HepG2 (cell line): Measurements from ENCODE around the gene CYB561. TPM values are rescaled to one million over a fixed set of nuclear protein-coding genes. Genes with fewer than 3 reads are reported as not detected.

Experiments used
- ATAC-seq: fragments of 200-7000 bp; cut with Tn5 transposase; 3 replicates; pipeline ENCODE4 v1.9.1; 2020; ENCODE audit warnings: mild to moderate bottlenecking, moderate library complexity
- BruUV-seq: library from RNA; stranded (reverse); fragments of 400-500 nt; replicated peaks from 2 replicates; lab custom pipeline; 2021; lab: Mats Ljungman, UMichigan
- CTCF ChIA-PET: fragments of 300-600 bp; formaldehyde crosslinking; extraction: SDS; loops from one replicate; lab custom pipeline; 2021; ENCODE audit warnings: low total read pairs, inconsistent platforms, low intra/inter-chr PET ratio; lab: Yijun Ruan, JAX
- POLR2A ChIA-PET: fragments of 350-600 bp; sonication (Branson Sonifier 250); formaldehyde crosslinking; loops from one replicate; lab custom pipeline; 2020; ENCODE audit warnings: antibody characterized with exemption, inconsistent platforms; lab: Yijun Ruan, JAX
- DNase-seq: peaks from one replicate; pipeline ENCODE4 v3.0.0-alpha.2; 2015; ENCODE audit warnings: low spot score
- FAIRE-seq: peaks from 3 replicates; lab custom pipeline; 2011; peaks lifted over from hg19 to GRCh38; lab: Jason Lieb, UNC
- H2AFZ ChIP-seq: one replicate; pipeline ENCODE4 v1.6.1; 2011; ENCODE audit warnings: low read length, inconsistent platforms
- H3K27ac ChIP-seq: fragments of 300-600 bp; 3 replicates; pipeline ENCODE4 v1.8.0; 2011; ENCODE audit warnings: mixed run types, mild to moderate bottlenecking, mixed read lengths, low read length, inconsistent platforms; ENCODE audit not compliant: insufficient read depth; ENCODE audit errors: extremely low read length
- H3K27me3 ChIP-seq, 2 experiments: fragments of 200-600 bp in 1 of 2; 2 replicates in 1 of 2; 3 replicates in 1 of 2; pipeline versions ENCODE4 v1.6.0 to v1.8.0; 2011; ENCODE audit warnings: low read length in 2 of 2, mild to moderate bottlenecking in 2 of 2, moderate library complexity in 2 of 2, inconsistent platforms in 1 of 2; ENCODE audit not compliant: insufficient read depth in 2 of 2, control insufficient read depth in 1 of 2
- H3K36me3 ChIP-seq, 2 experiments: fragments of 200-600 bp in 1 of 2; replicated peaks in 1 of 2; 2 replicates in 1 of 2; 3 replicates in 1 of 2; pipeline versions ENCODE4 v1.5.1 to v1.8.0; 2011; ENCODE audit warnings: low read length in 2 of 2, inconsistent platforms in 1 of 2; ENCODE audit not compliant: insufficient read depth in 2 of 2, control insufficient read depth in 1 of 2
- H3K4me1 ChIP-seq: 2 replicates; pipeline ENCODE4 v1.5.1; 2012; ENCODE audit warnings: low read length, inconsistent platforms; ENCODE audit not compliant: insufficient read depth
- H3K4me2 ChIP-seq: 2 replicates; pipeline ENCODE4 v1.6.0; 2011; ENCODE audit warnings: low read depth, low read length, inconsistent platforms
- H3K4me3 ChIP-seq, 3 experiments: fragments of 200-600 bp in 1 of 3; sonication (generic), shearing (Covaris generic) in 1 of 3; replicated peaks in 1 of 3; 2 replicates each; pipeline ENCODE4 v1.5.1; 2011 to 2016; ENCODE audit warnings: low read length in 3 of 3, inconsistent platforms in 2 of 3, low read depth in 2 of 3, mild to moderate bottlenecking in 2 of 3, control low read depth in 1 of 3, mixed read lengths in 1 of 3; ENCODE audit not compliant: insufficient read depth in 1 of 3
- H3K79me2 ChIP-seq: one replicate; pipeline ENCODE4 v1.6.1; 2011; ENCODE audit warnings: low read length, inconsistent platforms; ENCODE audit not compliant: insufficient read depth
- H3K9ac ChIP-seq: 2 replicates; pipeline ENCODE4 v1.6.0; 2011; ENCODE audit warnings: mild to moderate bottlenecking, low read depth, low read length, inconsistent platforms; ENCODE audit not compliant: insufficient read depth
- H3K9me3 ChIP-seq: 2 replicates; pipeline ENCODE4 v1.5.1; 2012; ENCODE audit warnings: mild to moderate bottlenecking, low read length
- H4K20me1 ChIP-seq: 2 replicates; pipeline ENCODE4 v1.6.0; 2011; ENCODE audit warnings: inconsistent platforms, mild to moderate bottlenecking, low read length, moderate library complexity; ENCODE audit not compliant: insufficient read depth
- EZH2 ChIP-seq: conservative IDR thresholded peaks from 2 replicates; pipeline ENCODE4 v1.6.1; 2012; ENCODE audit warnings: mild to moderate bottlenecking, low read depth, low read length, moderate library complexity
- FIP1L1 ChIP-seq: fragments of 200-400 bp; formaldehyde crosslinking; IDR thresholded peaks from 2 replicates; pipeline ENCODE4 v1.6.1; 2018; ENCODE audit warnings: low read depth, mild to moderate bottlenecking, low read length, moderate library complexity, borderline replicate concordance; ENCODE audit not compliant: insufficient read depth
- HDAC1 ChIP-seq: sonication (generic); formaldehyde crosslinking; IDR thresholded peaks from 2 replicates; pipeline ENCODE4 v1.5.1; 2020; ENCODE audit warnings: mild to moderate bottlenecking, missing genetic modification reagents
- MED8 ChIP-seq: sonication (generic); formaldehyde crosslinking; IDR thresholded peaks from 2 replicates; pipeline ENCODE4 v1.8.1; 2023; ENCODE audit warnings: mild to moderate bottlenecking, missing genetic modification reagents; ENCODE audit not compliant: insufficient replicate concordance
- PHF8 ChIP-seq: sonication (generic); formaldehyde crosslinking; IDR thresholded peaks from 2 replicates; pipeline ENCODE4 v1.5.0; 2020; ENCODE audit warnings: missing genetic modification reagents
- SOX6 ChIP-seq, 2 experiments: fragments of 450-650 bp in 1 of 2; sonication (generic) in 1 of 2; formaldehyde crosslinking in 1 of 2; IDR thresholded peaks; 2 replicates each; pipeline versions ENCODE4 v1.4.0 to v1.6.1; 2017 to 2020; ENCODE audit warnings: antibody characterized with exemption in 1 of 2, mild to moderate bottlenecking in 1 of 2, missing genetic modification reagents in 1 of 2
- ZFX ChIP-seq: sonication (generic); formaldehyde crosslinking; IDR thresholded peaks from 2 replicates; pipeline ENCODE4 v1.4.0; 2020; ENCODE audit warnings: mild to moderate bottlenecking, low read depth, missing genetic modification reagents, moderate library complexity
- ZNF333 ChIP-seq: sonication (generic); formaldehyde crosslinking; IDR thresholded peaks from 2 replicates; pipeline ENCODE4 v1.4.0; 2020; ENCODE audit warnings: mild to moderate bottlenecking, missing genetic modification reagents, borderline replicate concordance
- ZNF883 ChIP-seq: sonication (generic); formaldehyde crosslinking; IDR thresholded peaks from 2 replicates; pipeline ENCODE4 v1.5.1; 2020; ENCODE audit warnings: mild to moderate bottlenecking, missing genetic modification reagents; ENCODE audit errors: not compliant biosample characterization
- WGBS: methylation state at CpG from one replicate; pipeline ENCODE4 v1.1.6; 2017; ENCODE audit warnings: low lambda C conversion rate; 5-methylcytosine and 5-hydroxymethylcytosine counted together
- in situ Hi-C: cut with HindIII; loops from 2 replicates; pipeline ENCODE4 v1.10.0; 2017; ENCODE audit warnings: low pct_unique_long_range_greater_than_20kb; ENCODE audit not compliant: extremely low pct_ligation_motif_present
- intact Hi-C: fragments of 100-400 bp; cut with micrococcal nuclease; formaldehyde crosslinking; loops from one replicate; pipeline ENCODE4 v1.10.0; 2022; ENCODE audit not compliant: unreplicated experiment
- polyA plus RNA-seq, 8 experiments: library from polyadenylated mRNA; depleted of rRNA in 3 of 8; stranded (reverse) in 7 of 8; unstranded in 1 of 8; fragments of >200 nt; fragmentation: Illumina TruSeq in 4 of 8; extraction: Trizol in 4 of 8; gene quantifications; 2 replicates each; pipeline versions ENCODE4 v1.2.1 to v1.2.3, GENCODE V29; 2011 to 2016; ENCODE audit warnings: low read depth in 4 of 8, missing spikeins in 1 of 8, mixed read lengths in 1 of 8; ENCODE audit not compliant: insufficient read depth in 1 of 8
- total RNA-seq, 5 experiments: library from RNA; depleted of rRNA; stranded (reverse); fragments of >200 nt; fragmentation: Illumina TruSeq; extraction: Trizol; gene quantifications; 2 replicates each; pipeline ENCODE4 v1.2.3, GENCODE V29; 2016; ENCODE audit warnings: low read depth in 1 of 5
- TF ChIP-seq, protein P1 (sequence below): sonication (generic); formaldehyde crosslinking; IDR thresholded peaks from 2 replicates; pipeline ENCODE4 v1.4.0; 2020; ENCODE audit warnings: missing genetic modification reagents
- TF ChIP-seq, protein P2 (sequence below): sonication (generic); formaldehyde crosslinking; IDR thresholded peaks from 2 replicates; pipeline ENCODE4 v1.5.0; 2020; ENCODE audit warnings: mild to moderate bottlenecking, missing genetic modification reagents
- TF ChIP-seq, protein P3 (sequence below): sonication (generic); formaldehyde crosslinking; IDR thresholded peaks from 2 replicates; pipeline ENCODE4 v1.4.0; 2020; ENCODE audit warnings: mild to moderate bottlenecking, missing genetic modification reagents
- TF ChIP-seq, protein P4 (sequence below): sonication (generic); formaldehyde crosslinking; IDR thresholded peaks from 2 replicates; pipeline ENCODE4 v1.5.1; 2020; ENCODE audit warnings: mild to moderate bottlenecking, missing genetic modification reagents, moderate library complexity

Gene CYB561
- total and polyA plus RNA-seq, 2 of the 13 experiments (the other 11 are each of a cell fraction or from before 2014, with no cell fraction given): 1.5 to 6.7 TPM

DNA sequence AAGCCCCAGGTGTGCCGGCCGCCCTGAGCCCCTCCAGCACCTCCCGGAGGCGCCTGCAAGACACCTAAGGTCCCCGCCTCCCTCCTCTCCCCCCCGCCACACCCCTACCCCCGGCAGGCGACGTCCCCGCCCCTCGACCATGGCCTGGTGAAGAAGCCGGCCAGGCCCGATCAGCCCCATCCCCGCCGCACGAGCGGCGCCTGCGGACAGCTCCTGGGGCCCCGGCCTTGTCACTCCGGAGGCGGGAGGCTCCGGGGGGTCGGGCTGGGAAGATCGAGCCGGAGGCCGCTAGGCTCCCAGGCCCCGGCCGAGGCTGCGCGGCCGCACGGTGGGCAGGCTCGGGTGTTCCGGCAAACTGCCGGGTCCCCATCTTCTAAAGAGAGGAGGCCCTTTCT lies 30.4 kb upstream of the CYB561 start:
- POLR2A ChIA-PET: no interaction called here
- Histone ChIP-seq H3K4me2 (peak overlapping the region; percentile 86), H2AFZ (no peak overlapping the region), H3K9me3 (no peaks in the 10 kb centered on the region), H3K4me1 (peaks cover 28% of the 10 kb centered on the region), H3K27ac (no peak overlapping the region), H4K20me1 (peaks cover 3% of the 10 kb centered on the region; the same call in 1 of the 2 replicates), H3K36me3 (no peaks in the 10 kb centered on the region), H3K4me3 (peak overlapping the region; percentile 53 to 68 (median 55); a peak in 5 of 6 replicates), H3K9ac (no peak overlapping the region), H3K79me2 (no peaks in the 10 kb centered on the region), H3K27me3 (peaks cover 26 to 79% of the 10 kb centered on the region in 2 experiments)
- CTCF ChIA-PET: interaction anchor here (5.3 kb wide), 1 partner anchor 52 kb away, joined by 53 read pairs; no protein-coding TSS in a partner anchor
- DNase-seq: no peak
- 0% methylated on average over 2 of the region's 36 CpGs for WGBS
- no peak for FAIRE-seq
- intact Hi-C loops: no loop called here
- in situ Hi-C loops: loop anchor here (5.0 kb wide), 1 partner anchor 54 kb away; no protein-coding TSS in a partner anchor
- TF ChIP-seq, protein P1, sequence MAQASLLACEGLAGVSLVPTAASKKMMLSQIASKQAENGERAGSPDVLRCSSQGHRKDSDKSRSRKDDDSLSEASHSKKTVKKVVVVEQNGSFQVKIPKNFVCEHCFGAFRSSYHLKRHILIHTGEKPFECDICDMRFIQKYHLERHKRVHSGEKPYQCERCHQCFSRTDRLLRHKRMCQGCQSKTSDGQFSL: no peak
- peak; percentile 53 for TF ChIP-seq ZFX (CRISPR knock-in tag)
- 0 out of 2 replicates have a peak, but pooled peaks have one; percentile 27 for TF ChIP-seq PHF8
- TF ChIP-seq, protein P2, sequence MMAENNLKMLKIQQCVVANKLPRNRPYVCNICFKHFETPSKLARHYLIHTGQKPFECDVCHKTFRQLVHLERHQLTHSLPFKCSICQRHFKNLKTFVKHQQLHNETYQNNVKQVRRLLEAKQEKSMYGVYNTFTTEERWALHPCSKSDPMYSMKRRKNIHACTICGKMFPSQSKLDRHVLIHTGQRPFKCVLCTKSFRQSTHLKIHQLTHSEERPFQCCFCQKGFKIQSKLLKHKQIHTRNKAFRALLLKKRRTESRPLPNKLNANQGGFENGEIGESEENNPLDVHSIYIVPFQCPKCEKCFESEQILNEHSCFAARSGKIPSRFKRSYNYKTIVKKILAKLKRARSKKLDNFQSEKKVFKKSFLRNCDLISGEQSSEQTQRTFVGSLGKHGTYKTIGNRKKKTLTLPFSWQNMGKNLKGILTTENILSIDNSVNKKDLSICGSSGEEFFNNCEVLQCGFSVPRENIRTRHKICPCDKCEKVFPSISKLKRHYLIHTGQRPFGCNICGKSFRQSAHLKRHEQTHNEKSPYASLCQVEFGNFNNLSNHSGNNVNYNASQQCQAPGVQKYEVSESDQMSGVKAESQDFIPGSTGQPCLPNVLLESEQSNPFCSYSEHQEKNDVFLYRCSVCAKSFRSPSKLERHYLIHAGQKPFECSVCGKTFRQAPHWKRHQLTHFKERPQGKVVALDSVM: peak; percentile 27; the same call in 1 of the 2 replicates
- peak; percentile 38; the same call in 1 of the 2 replicates for TF ChIP-seq ZNF333
- TF ChIP-seq SOX6 (IDR thresholded peaks at IDR 0.05): no peak
- TF ChIP-seq SOX6 (CRISPR knock-in tag; IDR thresholded peaks at IDR 0.05): no peak
- no peak for TF ChIP-seq MED8 (CRISPR knock-in tag)
- no peak for TF ChIP-seq ZNF883 (CRISPR knock-in tag)
- TF ChIP-seq EZH2: 0 out of 2 replicates have a peak, but pooled peaks have one; percentile 17
- TF ChIP-seq, protein P3, sequence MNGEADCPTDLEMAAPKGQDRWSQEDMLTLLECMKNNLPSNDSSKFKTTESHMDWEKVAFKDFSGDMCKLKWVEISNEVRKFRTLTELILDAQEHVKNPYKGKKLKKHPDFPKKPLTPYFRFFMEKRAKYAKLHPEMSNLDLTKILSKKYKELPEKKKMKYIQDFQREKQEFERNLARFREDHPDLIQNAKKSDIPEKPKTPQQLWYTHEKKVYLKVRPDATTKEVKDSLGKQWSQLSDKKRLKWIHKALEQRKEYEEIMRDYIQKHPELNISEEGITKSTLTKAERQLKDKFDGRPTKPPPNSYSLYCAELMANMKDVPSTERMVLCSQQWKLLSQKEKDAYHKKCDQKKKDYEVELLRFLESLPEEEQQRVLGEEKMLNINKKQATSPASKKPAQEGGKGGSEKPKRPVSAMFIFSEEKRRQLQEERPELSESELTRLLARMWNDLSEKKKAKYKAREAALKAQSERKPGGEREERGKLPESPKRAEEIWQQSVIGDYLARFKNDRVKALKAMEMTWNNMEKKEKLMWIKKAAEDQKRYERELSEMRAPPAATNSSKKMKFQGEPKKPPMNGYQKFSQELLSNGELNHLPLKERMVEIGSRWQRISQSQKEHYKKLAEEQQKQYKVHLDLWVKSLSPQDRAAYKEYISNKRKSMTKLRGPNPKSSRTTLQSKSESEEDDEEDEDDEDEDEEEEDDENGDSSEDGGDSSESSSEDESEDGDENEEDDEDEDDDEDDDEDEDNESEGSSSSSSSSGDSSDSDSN: peak; percentile 82
- 0 out of 2 replicates have a peak, but pooled peaks have one; percentile 49 for TF ChIP-seq HDAC1 (CRISPR knock-in tag)
- TF ChIP-seq, protein P4, sequence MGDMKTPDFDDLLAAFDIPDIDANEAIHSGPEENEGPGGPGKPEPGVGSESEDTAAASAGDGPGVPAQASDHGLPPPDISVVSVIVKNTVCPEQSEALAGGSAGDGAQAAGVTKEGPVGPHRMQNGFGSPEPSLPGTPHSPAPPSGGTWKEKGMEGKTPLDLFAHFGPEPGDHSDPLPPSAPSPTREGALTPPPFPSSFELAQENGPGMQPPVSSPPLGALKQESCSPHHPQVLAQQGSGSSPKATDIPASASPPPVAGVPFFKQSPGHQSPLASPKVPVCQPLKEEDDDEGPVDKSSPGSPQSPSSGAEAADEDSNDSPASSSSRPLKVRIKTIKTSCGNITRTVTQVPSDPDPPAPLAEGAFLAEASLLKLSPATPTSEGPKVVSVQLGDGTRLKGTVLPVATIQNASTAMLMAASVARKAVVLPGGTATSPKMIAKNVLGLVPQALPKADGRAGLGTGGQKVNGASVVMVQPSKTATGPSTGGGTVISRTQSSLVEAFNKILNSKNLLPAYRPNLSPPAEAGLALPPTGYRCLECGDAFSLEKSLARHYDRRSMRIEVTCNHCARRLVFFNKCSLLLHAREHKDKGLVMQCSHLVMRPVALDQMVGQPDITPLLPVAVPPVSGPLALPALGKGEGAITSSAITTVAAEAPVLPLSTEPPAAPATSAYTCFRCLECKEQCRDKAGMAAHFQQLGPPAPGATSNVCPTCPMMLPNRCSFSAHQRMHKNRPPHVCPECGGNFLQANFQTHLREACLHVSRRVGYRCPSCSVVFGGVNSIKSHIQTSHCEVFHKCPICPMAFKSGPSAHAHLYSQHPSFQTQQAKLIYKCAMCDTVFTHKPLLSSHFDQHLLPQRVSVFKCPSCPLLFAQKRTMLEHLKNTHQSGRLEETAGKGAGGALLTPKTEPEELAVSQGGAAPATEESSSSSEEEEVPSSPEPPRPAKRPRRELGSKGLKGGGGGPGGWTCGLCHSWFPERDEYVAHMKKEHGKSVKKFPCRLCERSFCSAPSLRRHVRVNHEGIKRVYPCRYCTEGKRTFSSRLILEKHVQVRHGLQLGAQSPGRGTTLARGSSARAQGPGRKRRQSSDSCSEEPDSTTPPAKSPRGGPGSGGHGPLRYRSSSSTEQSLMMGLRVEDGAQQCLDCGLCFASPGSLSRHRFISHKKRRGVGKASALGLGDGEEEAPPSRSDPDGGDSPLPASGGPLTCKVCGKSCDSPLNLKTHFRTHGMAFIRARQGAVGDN: peak; percentile 3
- TF ChIP-seq FIP1L1: no peak
- ATAC-seq: peak; percentile 47
- BruUV-seq: no TSS peak
